ENCODE results near the gene RPS6KA2.

RPS6KA2 gene

GRCh38 chr6:166459906-166460305 is 167.1 kb downstream of the RPS6KA2 start:
- DNase-seq = no peak

- DNase-seq = no peak
Measured at GRCh38 chr6:166459272-166459671, 167.8 kb downstream of the RPS6KA2 start.

- DNase-seq = no peak
Measured at GRCh38 chr6:166456395-166457156, 170.5 kb downstream of the RPS6KA2 start.

GRCh38 chr6:166454692-166455515 is 172.1 kb downstream of the RPS6KA2 start:
- DNase-seq = no peak

- DNase-seq = no peak
Measured at GRCh38 chr6:166453651-166454050, 173.4 kb downstream of the RPS6KA2 start.

- no peak for DNase-seq
Measured at GRCh38 chr6:166450167-166450873, 176.7 kb downstream of the RPS6KA2 start.

DNA sequence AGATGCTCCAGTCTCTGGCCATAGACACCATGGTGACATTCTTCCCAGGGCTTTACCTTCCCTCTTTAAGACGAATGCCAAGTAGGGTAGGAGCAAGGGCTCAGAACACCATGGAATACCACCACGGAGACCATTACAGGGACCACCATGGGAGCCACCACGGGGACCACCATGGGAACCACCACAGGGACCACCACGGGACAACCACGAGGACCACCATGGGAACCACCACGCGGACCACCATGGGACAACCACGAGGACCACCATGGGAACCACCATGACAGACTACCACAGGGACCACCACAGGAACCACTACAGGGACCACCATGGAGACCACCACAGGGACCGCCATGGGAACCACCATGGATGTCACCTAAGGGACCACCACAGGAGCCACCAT is 177.4 kb downstream of the RPS6KA2 start:
- DNase-seq = no peak

DNA sequence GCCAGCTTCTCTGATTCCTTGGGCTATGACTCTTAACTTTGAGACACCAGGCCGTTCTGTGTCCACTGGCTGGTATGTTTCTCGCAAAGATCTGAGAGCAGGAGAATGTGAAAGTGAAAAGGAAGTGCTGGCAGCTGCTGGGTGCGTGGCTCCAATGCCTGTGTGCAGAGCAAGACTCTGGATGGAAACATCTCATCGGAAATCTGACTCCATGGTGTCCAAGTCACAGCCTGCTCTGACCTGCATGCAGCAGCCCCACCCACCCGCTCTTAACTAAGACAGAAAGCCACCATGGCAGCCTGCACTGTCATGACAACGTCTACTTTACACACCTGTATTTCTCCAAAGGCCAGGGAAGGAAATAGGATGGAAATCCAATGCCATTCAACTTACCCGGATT is 178.0 kb downstream of the RPS6KA2 start:
- DNase-seq = no peak

DNA sequence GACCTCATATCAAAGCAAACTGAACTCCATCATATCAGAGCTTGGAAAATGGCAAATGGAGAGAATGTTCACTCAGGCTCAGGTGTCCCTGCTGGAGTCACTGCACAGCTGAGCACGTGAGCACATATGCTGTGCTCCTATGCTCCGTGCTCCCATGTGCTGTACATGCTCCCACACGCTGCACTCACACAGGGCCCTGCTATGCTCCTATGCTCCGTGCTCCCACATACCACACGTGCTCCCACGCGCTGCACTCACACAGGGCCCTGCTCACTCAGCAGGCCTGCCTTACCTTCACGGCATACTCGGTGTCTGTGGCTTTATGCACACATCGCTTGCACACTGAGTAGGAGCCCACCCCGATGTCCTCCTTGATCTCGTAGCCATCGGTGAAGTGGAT is 178.6 kb downstream of the RPS6KA2 start:
- DNase-seq = no peak

DNA sequence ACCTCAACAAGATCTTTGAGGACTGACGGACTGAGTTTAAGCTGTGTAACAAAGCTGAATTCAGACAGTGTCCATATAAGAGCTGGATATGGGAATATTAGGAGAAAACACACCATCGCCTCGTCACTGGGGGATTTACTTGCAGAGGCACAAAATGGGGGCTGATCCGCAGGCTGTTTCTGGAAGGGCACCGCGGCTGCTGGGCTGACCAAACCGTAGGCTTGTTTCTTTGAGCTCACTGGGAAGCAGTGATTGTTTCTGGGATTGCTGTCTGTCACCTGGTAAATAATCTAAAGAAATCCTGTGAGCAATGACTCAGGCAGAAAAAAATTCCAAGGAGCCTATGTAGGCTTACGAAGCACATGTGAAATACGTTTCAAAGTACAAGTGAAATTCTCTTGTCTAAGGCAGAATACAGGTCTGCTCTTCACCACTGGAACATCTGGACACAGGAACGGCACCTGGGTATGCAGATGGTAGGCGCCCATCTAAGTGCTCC is 180.4 kb downstream of the RPS6KA2 start:
- DNase-seq = no peak

DNA sequence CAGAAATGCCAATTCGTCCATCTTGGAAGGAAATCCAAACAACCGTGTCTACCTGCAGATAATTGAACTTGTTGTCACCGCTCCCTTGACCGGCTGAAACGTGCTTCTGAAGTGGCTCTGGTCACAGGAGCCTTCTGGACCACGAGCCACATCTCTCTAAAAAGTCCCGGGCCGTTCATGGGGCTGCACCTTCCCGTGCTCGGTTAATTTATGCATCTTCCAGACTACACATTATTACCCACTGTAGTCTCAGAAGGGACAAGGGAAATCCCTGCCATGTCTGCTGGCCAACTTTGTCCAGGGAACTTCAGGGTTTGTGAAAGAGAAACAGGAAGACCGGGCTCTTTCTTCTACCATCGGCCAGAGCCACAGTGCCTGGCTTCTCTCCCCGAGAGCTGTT is 180.9 kb downstream of the RPS6KA2 start:
- no peak for DNase-seq

DNA sequence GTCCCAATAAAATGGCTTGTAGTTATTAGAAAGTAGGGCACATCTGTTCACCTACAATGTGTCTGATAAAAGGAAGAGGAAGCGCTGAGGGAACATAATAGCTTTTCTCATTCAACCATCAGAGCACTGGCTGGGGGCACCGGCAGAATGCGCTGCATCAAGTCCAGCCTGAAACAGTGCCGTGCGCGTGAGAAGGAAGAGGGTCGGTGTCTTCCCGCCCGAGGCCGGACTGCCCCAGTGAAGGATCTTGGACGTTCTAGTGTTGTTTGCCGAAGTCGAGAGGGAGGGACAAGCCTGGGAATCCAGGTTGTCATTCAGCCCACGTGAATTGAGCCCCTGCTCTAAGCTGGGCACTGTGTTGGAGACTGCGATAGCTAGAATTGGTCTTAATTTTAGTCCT is 182.6 kb downstream of the RPS6KA2 start:
- no peak for DNase-seq

DNA sequence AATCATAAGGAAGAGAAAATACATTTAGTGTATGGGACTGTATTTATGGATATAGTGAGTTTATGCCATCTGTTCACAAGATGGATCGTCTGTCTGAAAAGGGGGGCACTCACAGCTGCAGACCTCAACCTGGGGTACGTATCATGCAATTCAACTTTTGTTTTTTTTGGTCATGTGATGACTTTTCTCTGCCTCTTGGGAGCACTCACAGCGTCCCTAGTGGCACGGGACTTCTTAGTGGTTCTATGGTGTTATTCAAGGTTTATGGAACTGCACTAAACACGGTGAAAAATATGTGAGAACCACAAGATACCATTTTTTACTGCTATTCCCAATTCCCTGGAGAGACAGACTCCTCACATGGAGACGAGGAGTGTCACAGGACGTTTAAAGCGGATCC is 183.9 kb downstream of the RPS6KA2 start:
- no peak for DNase-seq

- no peak for DNase-seq
Measured at GRCh38 chr6:166442131-166442685, 184.8 kb downstream of the RPS6KA2 start.

DNA sequence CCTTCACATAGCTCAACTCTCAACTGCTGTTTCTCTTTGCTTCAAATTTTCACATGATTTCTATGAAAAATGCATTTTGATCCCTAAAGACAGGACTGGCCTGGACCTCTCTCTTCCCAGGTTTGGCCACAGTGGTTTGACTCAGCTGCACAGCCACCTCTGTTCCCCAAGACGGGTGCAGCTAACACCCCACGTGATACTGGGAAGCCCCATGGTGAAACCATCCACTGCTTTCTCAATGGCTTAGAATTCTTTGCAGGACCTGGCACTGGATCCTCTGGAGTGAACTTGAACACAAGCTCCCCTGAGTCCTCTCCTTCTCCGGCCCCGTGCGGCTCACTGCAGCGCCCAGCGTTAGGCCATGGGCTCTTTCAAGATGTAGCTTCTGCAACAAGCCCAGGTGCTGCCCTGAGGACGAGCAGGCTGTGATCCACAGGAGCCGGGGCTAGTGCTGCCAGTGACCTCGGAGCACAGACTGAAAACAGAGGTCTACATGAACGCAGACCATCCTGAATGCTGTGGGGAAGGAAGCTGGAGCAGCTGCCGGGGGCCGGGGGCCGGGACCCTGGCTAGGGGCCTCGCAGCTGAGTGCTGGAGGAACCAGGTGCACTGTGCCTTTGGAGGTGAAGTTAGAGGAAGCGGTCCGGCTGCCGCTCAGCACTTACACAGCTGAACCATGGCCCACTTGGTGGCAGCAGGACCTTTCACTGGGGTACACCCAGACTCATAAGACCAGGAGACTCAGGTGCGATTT is 185.5 kb downstream of the RPS6KA2 start:
- DNase-seq = no peak

DNA sequence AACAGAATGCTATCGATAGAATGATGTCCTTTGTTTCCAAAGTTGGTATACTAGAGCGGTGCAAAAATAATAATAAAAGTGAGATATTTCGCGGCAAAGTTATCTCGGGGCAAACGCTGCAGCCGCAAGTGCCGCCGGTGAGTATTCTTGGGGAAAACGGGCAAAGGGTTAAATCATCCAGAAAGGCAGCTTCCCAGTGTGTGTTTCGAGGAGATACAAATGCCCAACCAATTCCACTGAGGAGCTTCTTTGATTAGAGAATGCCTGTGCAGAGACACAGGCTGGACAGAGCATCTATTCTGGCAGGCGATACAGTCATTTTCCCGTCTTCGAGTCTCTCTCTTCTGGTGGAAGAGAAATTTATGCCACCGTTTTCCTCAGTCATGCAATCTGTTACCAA is 186.3 kb downstream of the RPS6KA2 start:
- no peak for DNase-seq

DNA sequence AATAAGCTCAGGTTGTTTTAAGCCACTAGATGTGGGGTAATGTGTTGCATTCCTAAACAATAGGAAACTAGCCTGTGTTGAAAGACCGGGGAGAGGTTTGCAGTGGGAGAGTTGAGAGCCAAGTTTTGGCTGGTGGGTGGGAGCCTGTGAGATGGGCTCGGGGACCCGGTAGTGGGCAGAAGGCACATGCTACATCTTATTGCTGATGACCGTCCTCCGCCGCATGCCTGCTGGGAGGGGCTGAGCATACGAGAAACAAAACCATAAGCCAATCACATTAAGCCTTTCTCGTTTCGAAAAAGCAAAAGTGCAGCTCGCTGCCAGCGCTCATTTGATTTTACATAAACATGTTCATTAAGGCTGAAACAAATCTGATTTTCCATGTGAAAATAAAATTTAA is 186.9 kb downstream of the RPS6KA2 start:
- no peak for DNase-seq

- DNase-seq = no peak
Measured at GRCh38 chr6:166439366-166440091, 187.5 kb downstream of the RPS6KA2 start.

GRCh38 chr6:166438211-166438861 is 188.7 kb downstream of the RPS6KA2 start:
- DNase-seq = no peak

GRCh38 chr6:166437661-166438060 is 189.4 kb downstream of the RPS6KA2 start:
- no peak for DNase-seq

Measured in cerebellar nuclear complex (tissue), 1 donor.